A549 treated with AZD9567 at 1 μM for 4 hours (cell line): ENCODE results near the gene ELOF1. TPM values are rescaled to one million over a fixed set of nuclear protein-coding genes. Genes with fewer than 3 reads are reported as not detected.

Experiments
- total RNA-seq: library from RNA; stranded (reverse); fragments of 200-300 nt; extraction: Qiagen RNA extraction; gene quantifications from 5 replicates; pipeline ENCODE4 v1.2.3, GENCODE V29; 2022; ENCODE audit not compliant: insufficient read depth

Gene ELOF1
- 99.5 to 130 TPM (median 110 TPM) in 5 replicates for total RNA-seq

GRCh38 chr19:11558881-11559828 lies at the start of gene ELOF1:
TSS of gene ELOF1 (minus strand) at chr19:11559230. CDS start at chr19:11554347, 4,883 bp downstream.

DNA sequence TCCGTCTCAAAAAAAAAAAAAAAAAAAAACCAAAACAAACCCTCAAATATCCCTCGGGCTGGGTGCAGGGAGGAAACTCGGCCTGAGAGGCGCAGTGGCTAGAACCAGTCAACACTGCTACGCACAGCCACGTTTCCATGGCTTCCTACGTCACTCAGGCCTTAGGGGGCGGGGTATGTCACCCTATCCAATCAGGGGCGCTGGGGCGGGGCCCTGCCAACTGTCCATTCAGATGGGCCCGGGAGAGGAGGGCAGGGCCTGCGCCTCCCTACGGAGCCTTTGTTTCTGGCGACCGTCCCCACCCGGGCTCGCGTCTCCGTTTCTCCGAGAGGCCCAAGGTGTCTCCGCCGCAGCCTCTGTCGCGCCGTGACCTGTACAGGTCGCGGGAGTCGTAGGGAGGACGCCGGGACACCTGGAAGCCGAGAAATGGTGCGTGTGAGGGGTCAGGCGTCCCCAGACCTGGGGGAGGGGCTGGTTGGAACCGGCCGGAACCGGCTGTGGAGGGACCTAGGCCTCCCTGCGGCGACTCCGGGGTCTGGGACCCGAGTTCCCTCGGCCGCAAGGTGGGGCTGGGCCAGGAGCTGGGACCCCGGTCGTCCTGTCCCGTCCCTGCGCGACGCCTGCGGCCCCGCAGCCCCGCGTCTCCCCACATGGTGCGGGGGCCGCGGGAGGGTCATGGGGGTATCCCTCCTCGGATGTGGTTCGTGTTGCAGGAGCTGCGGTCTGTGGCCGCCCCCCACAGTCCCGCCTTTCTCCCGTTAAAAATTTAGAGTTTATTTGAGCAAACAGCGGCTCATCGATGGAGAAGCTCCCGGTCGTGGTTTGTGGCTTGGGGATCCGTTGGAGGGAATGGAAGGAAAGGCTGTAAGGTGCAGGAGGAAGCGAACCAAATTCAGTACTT lies 38.4 kb upstream of the ELOF1 start, which contains the start of gene ZNF627:
Gene ZNF627 (plus strand): TSS at position 282 of the 901 bp plus-strand sequence. CDS start 145 bp downstream, at position 427.

GRCh38 chr19:11577451-11578257 lies 18.6 kb upstream of the ELOF1 start, which contains the start of gene ACP5:
TSS of gene ACP5 (minus strand) at chr19:11577645. CDS start at chr19:11577317, 328 bp downstream.

DNA sequence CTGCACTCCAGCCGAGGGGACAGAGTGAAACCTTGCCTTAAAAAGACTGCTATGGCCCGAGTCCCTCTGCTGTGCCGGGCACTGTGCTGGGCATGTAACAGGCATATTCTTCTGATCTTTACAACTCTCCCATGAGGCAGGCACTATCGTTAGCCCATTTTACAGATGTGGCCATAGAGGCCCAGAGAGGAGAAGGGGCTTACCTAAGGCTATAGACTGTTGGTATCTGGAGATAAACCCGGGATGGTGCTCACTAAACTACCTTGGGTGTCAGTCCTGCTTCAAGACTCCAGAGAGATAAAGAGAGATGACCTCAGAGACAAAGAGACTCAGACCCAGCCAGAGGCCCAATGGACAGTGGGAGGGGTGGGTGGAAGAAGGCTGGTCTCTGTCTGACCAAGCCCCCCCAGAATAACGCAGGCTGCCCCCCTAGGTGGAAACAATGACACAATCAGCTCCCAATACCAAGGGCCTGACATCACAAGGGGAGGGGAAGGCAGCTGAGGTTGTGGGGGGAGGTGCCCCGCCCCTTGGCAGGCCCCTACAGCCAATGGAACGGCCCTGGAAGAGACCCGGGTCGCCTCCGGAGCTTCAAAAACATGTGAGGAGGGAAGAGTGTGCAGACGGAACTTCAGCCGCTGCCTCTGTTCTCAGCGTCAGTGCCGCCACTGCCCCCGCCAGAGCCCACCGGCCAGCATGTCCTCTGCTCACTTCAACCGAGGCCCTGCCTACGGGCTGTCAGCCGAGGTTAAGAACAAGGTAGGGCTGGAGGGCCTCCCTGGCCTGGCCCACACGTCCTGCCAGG lies 20.6 kb downstream of the ELOF1 start, which contains the start of gene CNN1:
Gene CNN1 (plus strand): TSS at position 620 of the 805 bp plus-strand sequence. CDS start 77 bp downstream, at position 697.

GRCh38 chr19:11528551-11529341 lies 30.3 kb downstream of the ELOF1 start, which contains the start of gene ECSIT:
TSS of gene ECSIT (minus strand) at chr19:11529134. CDS start at chr19:11519170, 9,964 bp downstream.

DNA sequence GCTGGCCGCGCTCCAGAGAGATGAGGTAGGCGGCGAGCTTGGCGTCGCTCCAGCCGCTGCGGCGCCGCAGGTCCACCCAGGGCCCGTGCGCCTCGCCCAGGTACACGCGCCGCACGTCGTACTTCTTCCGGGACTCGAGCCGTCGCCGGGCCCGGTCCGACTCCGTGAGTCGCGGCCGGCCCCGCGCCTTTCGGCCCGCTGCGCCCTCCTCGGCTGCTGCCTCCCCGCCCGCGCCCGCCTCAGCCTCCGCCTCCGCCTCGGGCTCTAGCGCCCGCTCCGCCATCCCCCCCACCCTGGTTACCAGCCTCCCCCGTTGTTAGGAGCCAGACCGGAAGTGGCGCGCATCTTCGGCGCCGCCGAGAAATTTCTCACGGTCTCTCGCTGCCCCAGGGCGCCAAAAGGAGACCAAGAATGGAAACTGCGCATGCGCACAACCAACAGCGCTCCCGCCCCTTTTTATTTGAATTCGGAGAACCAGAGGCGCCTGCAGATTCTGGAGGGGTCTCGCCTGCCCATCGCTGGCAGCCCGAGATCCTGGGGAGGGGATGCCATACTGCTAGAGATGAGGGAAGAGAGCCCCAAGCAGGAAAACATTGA lies 53.4 kb downstream of the ELOF1 start, which contains the start of gene ZNF653:
Gene ZNF653 (minus strand): TSS at position 336 of the 597 bp plus-strand sequence. CDS start 53 bp downstream, at position 283.

Other genes starting within 250 kb of the ELOF1 start
- 3.0 to 5.3 TPM (median 3.1 TPM) in 5 replicates for gene RAB3D, start 219.6 kb downstream of the ELOF1 start, total RNA-seq
- gene TMEM205, start 213.0 kb downstream of the ELOF1 start, total RNA-seq = 105 to 129 TPM (median 110 TPM) in 5 replicates
- 4.3 to 5.2 TPM (median 4.6 TPM) in 4 of 5 replicates, not detected in the other for gene CCDC159, start 212.7 kb downstream of the ELOF1 start, total RNA-seq
- 9.8 to 10.4 TPM (median 10.2 TPM) in 5 replicates for gene PLPPR2, start 203.8 kb downstream of the ELOF1 start, total RNA-seq
- 2.1 to 2.3 TPM (median 2.2 TPM) in 4 of 5 replicates, not detected in the other for gene SWSAP1, start 184.6 kb downstream of the ELOF1 start, total RNA-seq
- gene EPOR, start 174.9 kb downstream of the ELOF1 start, total RNA-seq = 3.7 to 6.2 TPM (median 4.5 TPM) in 5 replicates
- 1.5 to 3.1 TPM (median 1.9 TPM) in 5 replicates for gene RGL3, start 139.9 kb downstream of the ELOF1 start, total RNA-seq
- 0.67 to 1.9 TPM (median 1.1 TPM) in 4 of 5 replicates, not detected in the other for gene ODAD3, start 124.1 kb downstream of the ELOF1 start, total RNA-seq
- gene PRKCSH, start 123.6 kb downstream of the ELOF1 start, total RNA-seq = 250 to 268 TPM (median 262 TPM) in 5 replicates
- 0.06 to 0.15 TPM (median 0.08 TPM) in 4 of 5 replicates, not detected in the other for gene ELAVL3, start 78.2 kb downstream of the ELOF1 start, total RNA-seq
- gene ZNF653, start 53.4 kb downstream of the ELOF1 start, total RNA-seq = 2.3 to 4.9 TPM (median 4.1 TPM) in 5 replicates
- 28.3 to 37.6 TPM (median 32.1 TPM) in 5 replicates for gene ECSIT, start 30.1 kb downstream of the ELOF1 start, total RNA-seq
- gene CNN1, start 20.4 kb downstream of the ELOF1 start, total RNA-seq = 0.24 to 0.37 TPM (median 0.31 TPM) in 4 of 5 replicates, not detected in the other
- 0.24 to 0.40 TPM (median 0.32 TPM) in 4 of 5 replicates, not detected in the other for gene ACP5, start 18.4 kb upstream of the ELOF1 start, total RNA-seq
- 3.9 to 6.2 TPM (median 4.2 TPM) in 5 replicates for gene ZNF627, start 38.3 kb upstream of the ELOF1 start, total RNA-seq
- 2.2 to 9.0 TPM (median 2.7 TPM) in 5 replicates for gene ZNF823, start 179.7 kb upstream of the ELOF1 start, total RNA-seq
- 0.02 to 0.07 TPM in 2 of 5 replicates, not detected in the others for gene ZNF441, start 207.8 kb upstream of the ELOF1 start, total RNA-seq
- not detected in 5 replicates for gene ZNF491, start 239.3 kb upstream of the ELOF1 start, total RNA-seq